ENCODE data around the gene ZNF850. TPM values are rescaled to one million over a fixed set of nuclear protein-coding genes. Genes with fewer than 3 reads are reported as not detected.
A peak's percentile ranks its signal among the peaks of the same experiment; 100 is the strongest.

The ZNF850 gene
- total and polyA plus RNA-seq, 9 of the 15 experiments (the other 6 are each of a cell fraction or from before 2014, with no cell fraction given), result 1.2 to 13.0 (median 5.9) TPM

- TF ChIP-seq, protein P1, sequence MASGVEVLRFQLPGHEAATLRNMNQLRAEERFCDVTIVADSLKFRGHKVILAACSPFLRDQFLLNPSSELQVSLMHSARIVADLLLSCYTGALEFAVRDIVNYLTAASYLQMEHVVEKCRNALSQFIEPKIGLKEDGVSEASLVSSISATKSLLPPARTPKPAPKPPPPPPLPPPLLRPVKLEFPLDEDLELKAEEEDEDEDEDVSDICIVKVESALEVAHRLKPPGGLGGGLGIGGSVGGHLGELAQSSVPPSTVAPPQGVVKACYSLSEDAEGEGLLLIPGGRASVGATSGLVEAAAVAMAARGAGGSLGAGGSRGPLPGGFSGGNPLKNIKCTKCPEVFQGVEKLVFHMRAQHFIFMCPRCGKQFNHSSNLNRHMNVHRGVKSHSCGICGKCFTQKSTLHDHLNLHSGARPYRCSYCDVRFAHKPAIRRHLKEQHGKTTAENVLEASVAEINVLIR (CRISPR knock-in tag; IDR thresholded peaks at IDR 0.05), result peak; percentile 22; the same call in 1 of the 2 replicates
- peak; percentile 68; the same call in 1 of the 2 replicates for TF ChIP-seq CREB3L1 (IDR thresholded peaks at IDR 0.05; ENCODE audit: borderline replicate concordance, low read depth)
- TF ChIP-seq IRF9 (tag; IDR thresholded peaks at IDR 0.05), result no peak
- TF ChIP-seq ZNF316 (IDR thresholded peaks at IDR 0.05), result no peak
- TF ChIP-seq ETV1 (tag; conservative IDR thresholded peaks at IDR 0.05; ENCODE audit: low read depth), result no peak
- no peak for TF ChIP-seq SAFB2 (IDR thresholded peaks at IDR 0.05; ENCODE audit: borderline replicate concordance, low read depth, low read length, severe bottlenecking)
- TF ChIP-seq ZNF239 (CRISPR knock-in tag; IDR thresholded peaks at IDR 0.05), result no peak
- no peak for TF ChIP-seq POLR3G (IDR thresholded peaks at IDR 0.05; ENCODE audit: extremely low read depth, insufficient read length, insufficient replicate concordance)
- TF ChIP-seq, protein P2, sequence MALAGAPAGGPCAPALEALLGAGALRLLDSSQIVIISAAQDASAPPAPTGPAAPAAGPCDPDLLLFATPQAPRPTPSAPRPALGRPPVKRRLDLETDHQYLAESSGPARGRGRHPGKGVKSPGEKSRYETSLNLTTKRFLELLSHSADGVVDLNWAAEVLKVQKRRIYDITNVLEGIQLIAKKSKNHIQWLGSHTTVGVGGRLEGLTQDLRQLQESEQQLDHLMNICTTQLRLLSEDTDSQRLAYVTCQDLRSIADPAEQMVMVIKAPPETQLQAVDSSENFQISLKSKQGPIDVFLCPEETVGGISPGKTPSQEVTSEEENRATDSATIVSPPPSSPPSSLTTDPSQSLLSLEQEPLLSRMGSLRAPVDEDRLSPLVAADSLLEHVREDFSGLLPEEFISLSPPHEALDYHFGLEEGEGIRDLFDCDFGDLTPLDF (CRISPR knock-in tag; IDR thresholded peaks at IDR 0.05), result no peak
- TF ChIP-seq E2F8 (IDR thresholded peaks at IDR 0.05; ENCODE audit: low read depth, partially characterized antibody), result no peak
- TF ChIP-seq RAD21 (CRISPR knock-in tag; conservative IDR thresholded peaks at IDR 0.05 in 1 of 2, IDR thresholded peaks at IDR 0.05 in 1 of 2), result no peak
- no peak for TF ChIP-seq PML (IDR thresholded peaks at IDR 0.05; ENCODE audit: low read length)
- TF ChIP-seq KDM1A (IDR thresholded peaks at IDR 0.05), result no peak
Measured at GRCh38 chr19:36687214-36688056, 85.2 kb downstream of the ZNF850 start, which contains the start of gene ZNF567 (continued).

Measured in K562 (cell line).